ENCODE results near the gene CYP2B6.
"Not testable (repeated sequence)": the region's sequence is repeated elsewhere in the genome, so short reads cannot be mapped to it uniquely, and the experiment has no call there.

Gene CYP2B6

DNA sequence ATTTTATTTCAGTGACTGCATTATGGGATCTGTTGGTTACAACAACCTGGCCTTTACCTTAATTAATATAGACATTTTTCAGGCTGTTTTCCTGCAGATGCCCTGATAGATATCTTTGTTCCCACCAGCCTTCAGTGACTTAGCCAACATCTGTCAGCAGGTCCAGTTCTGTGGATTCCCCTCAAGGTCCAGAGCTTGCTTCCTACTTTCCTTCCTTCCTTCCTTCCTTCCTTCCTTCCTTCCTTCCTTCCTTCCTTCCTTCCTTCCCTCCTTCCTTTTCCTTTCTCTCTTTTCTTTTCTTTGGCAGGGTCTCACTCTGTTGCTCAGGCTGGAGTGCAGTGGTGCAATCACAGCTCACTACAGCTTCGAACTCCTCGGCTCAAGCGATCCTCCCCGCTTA lies 14.4 kb upstream of the CYP2B6 start:
- no peak for DNase-seq (ENCODE audit: low read depth)
- no peak overlapping the region for H3K4me3 ChIP-seq (ENCODE audit: low read depth, low read length)

DNA sequence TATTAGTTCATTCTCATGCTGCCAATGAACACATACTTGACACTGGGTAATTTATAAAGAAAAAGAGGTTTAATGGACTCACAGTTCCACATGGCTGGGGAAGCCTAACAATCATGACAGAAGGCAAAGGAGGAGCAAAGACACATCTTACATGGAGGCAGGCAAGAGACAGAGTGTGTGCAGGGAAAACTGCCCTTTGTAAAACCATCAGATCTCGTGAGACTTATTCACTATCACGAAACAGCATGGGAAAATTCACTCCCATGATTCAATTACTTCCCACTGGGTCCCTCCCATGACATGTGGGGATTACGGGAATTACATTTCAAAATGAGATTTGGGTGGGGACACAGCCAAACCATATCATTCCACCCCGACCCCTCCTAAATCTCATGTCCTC lies 11.3 kb upstream of the CYP2B6 start:
- not testable (repeated sequence) for H3K4me3 ChIP-seq (ENCODE audit: low read depth, low read length); DNase-seq (ENCODE audit: low read depth)

DNA sequence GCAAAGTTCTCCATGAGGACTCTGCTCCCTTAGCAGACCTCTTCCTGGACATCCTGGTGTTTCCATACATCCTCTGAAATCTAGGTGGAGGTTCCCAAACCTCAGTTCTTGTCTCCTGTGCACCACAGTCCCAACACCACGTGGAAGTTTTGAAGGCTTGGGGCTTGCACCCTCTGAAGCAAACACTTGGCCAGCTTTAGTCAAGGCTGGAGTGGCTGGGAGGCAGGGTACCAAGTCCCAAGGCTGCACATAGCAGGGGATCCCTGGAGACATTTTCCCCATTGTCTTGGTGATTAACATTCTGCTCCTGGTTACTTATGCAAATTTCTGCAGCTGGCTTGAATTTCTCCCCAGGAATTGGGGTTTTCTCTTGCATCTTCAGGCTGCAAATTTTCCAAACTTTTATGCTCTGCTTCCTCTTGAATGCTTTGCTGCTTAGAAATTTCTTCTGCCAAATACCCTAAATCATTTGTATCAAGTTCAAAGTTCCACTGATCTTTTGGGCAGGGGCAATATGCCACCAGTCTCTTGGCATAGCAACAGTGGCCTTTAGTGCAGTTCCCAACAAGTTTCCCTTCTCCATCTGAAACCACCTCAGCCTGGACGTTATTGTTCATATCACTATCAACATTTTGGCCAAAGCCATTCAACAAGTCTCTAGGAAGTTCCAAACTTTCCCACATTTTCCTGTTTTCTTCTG lies 10.2 kb upstream of the CYP2B6 start:
- not testable (repeated sequence) for H3K4me3 ChIP-seq (ENCODE audit: low read depth, low read length); DNase-seq (ENCODE audit: low read depth)

DNA sequence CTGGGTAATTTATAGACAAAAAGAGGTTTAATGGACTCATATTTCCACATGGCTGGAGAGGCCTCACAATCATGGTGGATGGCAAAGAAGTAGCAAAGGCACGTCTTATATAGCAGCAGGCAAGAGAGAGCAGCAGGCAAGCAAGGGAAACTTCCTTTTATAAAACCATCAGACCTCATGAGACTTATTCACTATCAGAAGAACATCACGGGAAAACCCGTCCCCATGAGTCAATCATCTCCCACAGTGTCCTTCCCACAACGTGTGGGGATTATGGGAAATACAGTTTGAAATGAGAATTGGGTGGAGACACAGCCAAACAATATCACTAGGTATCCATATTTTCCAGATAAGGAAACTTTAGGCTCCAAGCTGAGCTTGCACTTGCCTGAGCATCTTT lies 9.5 kb upstream of the CYP2B6 start:
- no peak overlapping the region for H3K4me3 ChIP-seq (ENCODE audit: low read depth, low read length)
- DNase-seq (ENCODE audit: low read depth), result no peak

DNA sequence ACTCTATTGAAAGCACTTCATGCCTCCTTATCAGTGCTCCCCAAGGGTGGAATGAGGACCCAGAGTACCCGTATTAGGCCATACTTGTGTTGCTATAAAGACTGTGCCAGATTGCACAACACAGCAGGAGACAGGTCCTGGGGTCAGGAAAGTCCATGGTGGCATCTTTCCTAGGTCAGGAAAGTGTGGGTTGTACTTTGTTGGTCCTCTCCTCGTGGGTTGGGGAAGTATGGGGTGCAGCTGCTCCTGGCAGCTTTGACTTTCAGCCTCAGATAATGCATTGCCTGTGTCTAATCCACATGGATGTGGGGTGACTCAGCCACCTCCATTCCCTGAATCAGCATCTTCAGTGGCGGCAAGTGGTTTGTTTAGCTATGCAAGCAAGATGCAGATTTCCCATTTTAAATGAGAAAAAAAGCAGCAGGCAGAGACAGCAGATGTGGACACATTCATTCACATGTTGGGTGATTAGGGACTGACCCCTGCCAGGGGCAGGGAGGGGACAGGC lies 8.4 kb upstream of the CYP2B6 start:
- no peak for DNase-seq (ENCODE audit: low read depth)
- no peak overlapping the region for H3K4me3 ChIP-seq (ENCODE audit: low read depth, low read length)

DNA sequence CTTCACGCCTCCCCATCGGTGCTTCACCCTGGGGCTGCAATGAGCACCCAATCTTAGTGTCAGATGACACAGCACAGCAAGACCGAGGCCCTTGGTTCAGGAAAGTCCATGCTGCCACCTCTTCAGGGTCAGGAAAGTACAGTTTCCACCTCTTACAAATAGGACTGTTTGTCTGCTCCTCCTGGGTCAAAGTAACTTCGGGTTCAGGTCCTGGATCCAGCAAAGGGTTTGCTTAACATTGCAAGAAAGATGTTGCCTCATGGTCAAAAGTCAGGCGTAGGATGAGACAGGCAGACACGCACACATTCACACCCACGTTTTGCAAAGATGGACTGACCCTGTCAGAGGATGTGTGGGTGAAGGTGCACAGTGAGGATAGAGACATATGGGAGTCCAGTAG lies 1.6 kb upstream of the CYP2B6 start:
- DNase-seq (ENCODE audit: low read depth), result no peak
- no peak overlapping the region for H3K4me3 ChIP-seq (ENCODE audit: low read depth, low read length)

DNA sequence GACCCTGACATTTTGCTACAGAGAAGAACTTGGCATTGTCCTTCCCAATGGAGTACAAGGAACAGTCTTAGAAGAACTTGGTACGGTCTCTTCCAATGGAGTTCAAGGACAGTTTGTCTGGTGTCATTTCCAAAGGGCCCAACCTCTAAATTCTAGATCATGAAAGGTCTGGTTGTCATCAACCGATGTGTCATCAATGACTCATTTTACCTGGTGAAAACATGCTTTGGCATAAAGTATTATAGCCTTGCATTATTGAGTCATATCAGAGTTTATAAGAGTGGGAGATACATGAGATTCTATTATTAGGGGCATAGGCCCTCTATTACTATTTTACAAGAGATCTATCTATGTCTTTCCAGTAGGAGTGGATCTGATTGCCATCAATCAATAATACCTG lies 4.3 kb downstream of the CYP2B6 start:
- no peak for DNase-seq (ENCODE audit: low read depth)

DNA sequence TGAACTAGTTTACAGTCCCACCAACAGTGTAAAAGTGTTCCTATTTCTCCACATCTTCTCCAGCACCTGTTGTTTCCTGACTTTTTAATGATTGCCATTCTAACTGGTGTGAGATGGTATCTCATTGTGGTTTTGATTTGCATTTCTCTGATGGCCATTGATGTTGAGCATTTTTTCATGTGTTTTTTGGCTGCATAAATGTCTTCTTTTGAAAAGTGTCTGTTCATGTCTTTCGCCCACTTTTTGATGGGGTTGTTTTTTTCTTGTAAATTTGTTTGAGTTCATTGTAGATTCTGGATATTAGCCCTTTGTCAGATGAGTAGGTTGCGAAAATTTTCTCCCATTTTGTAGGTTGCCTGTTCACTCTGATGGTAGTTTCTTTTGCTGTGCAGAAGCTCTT lies 7.9 kb downstream of the CYP2B6 start:
- H3K4me3 ChIP-seq (ENCODE audit: low read depth, low read length); DNase-seq (ENCODE audit: low read depth): not testable (repeated sequence)

More for the DNA sequence above, 4.3 kb downstream of the CYP2B6 start:
- no peak overlapping the region for H3K4me3 ChIP-seq (ENCODE audit: low read depth, low read length)

DNA sequence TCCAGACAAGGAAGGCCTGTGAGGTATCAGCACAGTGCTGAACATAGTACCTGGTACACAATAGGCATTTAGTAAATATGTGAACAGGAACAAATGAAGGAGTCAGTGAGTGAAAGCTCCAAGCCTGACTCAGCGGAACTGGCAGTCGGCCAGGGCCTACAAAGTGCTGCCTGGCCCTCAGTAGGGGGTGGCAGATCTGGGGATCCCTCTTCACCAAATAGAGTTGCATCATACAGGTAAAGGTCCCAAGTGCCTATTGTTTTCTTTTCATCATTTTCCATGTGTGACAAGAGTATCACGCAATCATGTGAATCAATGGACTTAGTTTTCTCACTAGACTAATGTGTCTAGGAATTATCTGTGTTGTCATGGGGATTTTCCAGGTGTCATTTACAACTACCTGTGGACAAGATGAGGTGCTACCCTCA lies 9.2 kb downstream of the CYP2B6 start:
- no peak for DNase-seq (ENCODE audit: low read depth)
- H3K4me3 ChIP-seq (ENCODE audit: low read depth, low read length), result no peak overlapping the region

DNA sequence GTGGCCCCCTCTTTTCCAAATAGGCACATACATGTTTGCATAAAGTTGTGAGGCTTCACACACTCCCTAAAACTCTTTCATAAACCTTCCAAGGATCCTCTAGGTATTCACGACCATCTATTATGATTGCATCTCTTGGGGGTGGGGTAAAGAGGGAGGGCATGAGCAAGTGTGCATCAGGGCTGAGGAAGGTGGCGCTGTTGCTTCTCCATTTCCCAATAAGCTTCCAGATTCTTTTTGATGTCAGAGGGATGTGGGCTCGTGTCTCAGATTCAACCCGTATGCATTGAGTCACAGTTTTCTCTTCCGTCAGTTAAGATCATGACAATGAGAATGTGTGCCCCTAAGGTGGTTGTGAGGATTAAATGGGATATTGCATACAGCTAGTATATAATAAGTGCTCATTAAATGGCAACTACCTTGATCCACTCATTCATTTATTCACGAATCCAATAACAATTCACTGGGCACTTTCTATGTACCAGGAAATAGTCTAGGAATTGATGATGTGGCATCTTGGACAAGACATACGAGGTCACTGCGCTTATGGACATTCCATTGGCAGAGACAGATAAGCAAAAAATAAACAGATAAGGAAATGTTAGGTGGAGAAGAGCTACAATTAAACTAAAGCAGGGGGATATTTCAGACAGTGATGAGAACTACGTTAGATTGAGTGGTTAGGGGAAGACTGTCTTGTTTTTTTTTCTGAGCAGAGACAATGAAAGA lies 10.3 kb downstream of the CYP2B6 start:
- DNase-seq (ENCODE audit: low read depth), result no peak
- H3K4me3 ChIP-seq (ENCODE audit: low read depth, low read length), result no peak overlapping the region

DNA sequence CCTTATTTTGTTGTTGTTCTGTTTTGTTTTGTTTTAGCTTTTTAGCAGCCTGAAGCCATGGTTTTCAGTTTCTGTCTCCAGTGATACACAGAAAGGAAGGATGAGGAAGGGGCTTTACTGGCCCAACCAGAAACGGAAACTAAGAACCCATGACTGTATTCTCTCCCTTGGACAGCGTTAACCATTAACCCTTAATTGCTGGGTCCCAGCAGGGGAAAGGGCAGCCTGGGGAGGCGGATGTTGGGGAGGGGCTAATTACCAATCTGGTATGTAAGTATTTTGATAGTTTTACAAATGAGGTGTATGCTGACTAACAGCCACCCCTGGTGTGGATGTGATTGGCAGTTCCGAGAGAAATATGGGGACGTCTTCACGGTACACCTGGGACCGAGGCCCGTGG lies 12.6 kb downstream of the CYP2B6 start:
- not testable (repeated sequence) for H3K4me3 ChIP-seq (ENCODE audit: low read depth, low read length); DNase-seq (ENCODE audit: low read depth)

DNA sequence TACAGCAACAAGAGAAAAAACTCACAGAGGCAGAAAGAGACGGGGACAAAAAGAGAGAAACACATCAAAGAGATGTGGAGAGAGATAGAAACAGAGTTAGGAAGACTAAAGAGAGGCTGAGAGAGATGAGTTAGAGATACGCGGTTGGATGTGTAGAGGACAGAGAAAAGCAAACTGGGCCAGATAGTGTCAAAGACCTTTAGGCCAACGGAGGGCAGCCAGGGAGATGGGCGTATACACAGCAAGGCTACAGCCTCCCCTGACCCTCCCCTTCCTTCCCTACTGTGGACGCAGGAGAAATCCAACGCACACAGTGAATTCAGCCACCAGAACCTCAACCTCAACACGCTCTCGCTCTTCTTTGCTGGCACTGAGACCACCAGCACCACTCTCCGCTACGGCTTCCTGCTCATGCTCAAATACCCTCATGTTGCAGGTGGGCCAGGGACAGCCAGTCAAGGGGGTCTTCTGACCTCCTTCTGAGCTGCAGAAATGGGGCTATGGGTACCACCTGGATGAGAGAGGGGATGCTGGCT lies 18.7 kb downstream of the CYP2B6 start:
- H3K4me3 ChIP-seq (ENCODE audit: low read depth, low read length), result no peak overlapping the region
- no peak for DNase-seq (ENCODE audit: low read depth)

DNA sequence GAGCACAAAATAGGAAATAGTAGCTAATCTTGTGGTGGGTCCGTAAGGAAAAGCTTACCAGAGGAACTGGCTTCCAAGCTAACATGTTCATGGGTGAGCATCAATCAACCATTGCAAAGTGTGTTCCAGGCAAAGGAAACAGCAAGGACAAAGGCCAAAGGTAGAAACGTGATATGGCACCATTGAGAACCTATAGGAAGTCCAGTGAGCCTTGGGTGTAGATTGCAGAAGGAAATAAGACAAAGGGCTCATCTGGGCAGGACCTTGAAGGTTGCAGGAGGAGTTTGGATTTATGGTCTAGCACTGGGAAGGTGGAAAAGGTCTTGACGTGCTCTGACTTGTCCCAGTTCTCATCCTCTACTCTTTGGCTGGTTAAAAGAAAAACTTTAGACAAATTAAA lies 22.3 kb downstream of the CYP2B6 start:
- DNase-seq (ENCODE audit: low read depth), result no peak
- no peak overlapping the region for H3K4me3 ChIP-seq (ENCODE audit: low read depth, low read length)

DNA sequence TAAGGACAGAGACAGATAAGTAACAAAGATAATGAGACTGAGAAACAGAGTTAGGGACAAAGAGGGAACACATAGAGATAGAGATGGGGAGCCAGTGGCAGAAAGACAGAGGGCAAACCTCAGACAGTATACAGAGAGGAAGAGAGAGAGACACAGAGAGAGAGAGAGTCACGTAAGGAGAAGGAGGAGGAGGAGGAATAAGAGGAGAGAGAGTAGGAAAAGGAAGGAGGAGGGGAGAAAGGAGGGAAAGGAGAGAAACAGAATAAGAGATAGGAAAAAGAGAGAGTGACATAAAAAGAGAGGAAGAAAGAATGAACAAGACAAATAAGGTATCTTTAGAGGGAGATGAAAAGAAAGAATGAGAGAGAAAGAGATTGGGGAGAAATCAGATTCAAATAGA lies 23.6 kb downstream of the CYP2B6 start:
- no peak for DNase-seq (ENCODE audit: low read depth)
- no peak overlapping the region for H3K4me3 ChIP-seq (ENCODE audit: low read depth, low read length)

DNA sequence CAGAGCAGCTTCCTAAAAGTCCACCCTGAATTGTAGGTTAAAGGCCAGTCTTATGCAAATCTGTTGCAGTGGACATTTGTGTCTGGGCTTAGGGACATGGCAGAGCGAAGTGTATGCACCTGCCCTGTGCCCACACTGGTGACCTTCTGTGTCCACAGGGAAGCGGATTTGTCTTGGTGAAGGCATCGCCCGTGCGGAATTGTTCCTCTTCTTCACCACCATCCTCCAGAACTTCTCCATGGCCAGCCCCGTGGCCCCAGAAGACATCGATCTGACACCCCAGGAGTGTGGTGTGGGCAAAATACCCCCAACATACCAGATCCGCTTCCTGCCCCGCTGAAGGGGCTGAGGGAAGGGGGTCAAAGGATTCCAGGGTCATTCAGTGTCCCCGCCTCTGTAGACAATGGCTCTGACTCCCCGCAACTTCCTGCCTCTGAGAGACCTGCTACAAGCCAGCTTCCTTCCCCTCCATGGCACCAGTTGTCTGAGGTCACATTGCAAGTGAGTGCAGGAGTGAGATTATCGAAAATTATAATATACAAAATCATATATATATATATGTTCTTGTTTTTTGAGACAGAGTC lies 25.5 kb downstream of the CYP2B6 start:
- DNase-seq (ENCODE audit: low read depth), result no peak
- H3K4me3 ChIP-seq (ENCODE audit: low read depth, low read length), result no peak overlapping the region

DNA sequence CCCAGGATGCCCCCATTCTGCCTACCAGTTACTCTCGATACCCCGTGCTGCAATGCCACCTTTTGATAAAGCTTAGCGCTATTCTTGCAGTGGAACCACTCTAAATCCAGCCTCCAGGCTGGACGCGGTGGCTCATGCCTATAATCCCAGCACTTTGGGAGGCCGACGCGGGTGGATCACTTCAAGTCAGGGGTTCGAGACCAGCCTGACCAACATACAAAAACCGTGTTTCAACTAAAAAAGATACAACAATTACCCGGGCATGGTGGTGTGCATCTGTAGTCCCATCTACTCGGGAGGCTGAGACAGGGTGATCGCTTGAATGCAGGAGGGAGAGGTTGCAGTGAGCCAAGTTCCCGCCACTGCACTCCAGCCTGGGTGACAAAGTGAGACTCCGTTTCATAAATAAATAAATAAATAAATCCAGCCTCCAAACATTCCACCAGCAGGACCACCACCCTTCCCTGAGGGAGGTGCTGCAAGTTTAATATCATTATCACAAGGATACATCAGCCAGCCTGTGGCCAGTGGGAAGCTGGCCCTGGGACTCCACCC lies 27.7 kb downstream of the CYP2B6 start:
- no peak for DNase-seq (ENCODE audit: low read depth)
- H3K4me3 ChIP-seq (ENCODE audit: low read depth, low read length), result no peak overlapping the region

DNA sequence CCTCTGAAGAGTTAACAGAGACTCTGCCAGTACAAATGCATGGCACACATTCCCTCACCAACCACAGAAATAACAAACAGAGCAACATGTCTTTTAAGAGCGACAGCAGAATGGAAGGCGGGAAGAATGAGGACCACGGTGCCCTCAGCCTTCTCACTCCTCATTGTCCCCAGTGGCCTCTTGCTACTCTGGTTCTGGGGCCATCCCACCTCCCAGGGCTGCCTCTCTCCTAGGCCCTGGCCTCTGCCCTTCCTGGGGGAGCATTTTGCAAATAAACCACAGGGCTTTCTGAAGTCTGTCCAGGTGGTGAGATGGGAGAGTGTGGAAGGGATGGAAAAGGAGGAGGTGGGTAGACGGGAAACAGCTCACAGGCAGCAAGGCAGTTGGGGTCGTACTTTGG lies 28.3 kb downstream of the CYP2B6 start:
- H3K4me3 ChIP-seq (ENCODE audit: low read depth, low read length), result no peak overlapping the region
- no peak for DNase-seq (ENCODE audit: low read depth)

DNA sequence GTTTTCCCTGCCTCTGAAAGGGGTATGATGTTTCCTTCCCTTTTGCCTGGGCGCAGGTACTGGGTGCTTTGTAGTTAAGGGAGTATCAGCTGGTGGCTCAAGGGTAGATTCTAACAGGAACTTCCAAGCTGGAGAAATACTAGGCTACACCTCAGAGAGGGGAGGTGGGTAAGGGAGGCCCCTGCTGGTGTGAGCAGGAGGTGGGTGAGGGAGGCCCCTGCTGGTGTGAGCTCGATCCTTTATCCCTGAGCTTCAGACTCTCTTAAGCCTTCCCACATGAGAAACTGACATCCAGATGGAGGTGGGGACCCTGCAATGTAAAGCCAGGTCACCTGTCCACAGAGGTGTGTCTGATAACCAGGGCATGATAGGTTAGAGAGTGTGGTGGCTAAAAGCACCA lies 32.1 kb downstream of the CYP2B6 start:
- no peak overlapping the region for H3K4me3 ChIP-seq (ENCODE audit: low read depth, low read length)
- DNase-seq (ENCODE audit: low read depth), result no peak

DNA sequence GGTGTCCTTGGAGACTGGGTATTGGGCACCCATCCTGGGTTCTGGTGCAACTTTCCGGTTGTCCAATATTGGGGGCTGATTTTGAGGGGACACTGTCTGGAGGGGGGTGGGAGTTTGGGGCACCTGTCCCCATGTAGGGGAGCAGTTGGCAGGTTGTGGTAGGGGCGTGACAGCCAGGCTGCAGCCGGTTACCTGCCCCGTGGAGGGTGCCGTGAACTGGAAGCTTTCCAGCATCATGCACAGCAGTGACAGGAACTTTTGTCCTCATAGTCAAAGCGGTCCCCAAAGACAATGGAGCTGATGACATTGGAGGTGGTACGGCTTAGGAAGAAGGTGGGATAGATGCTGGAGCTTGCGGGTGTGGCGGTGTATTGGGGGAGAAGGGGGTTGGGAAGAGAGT lies 34.3 kb downstream of the CYP2B6 start:
- DNase-seq (ENCODE audit: low read depth), result no peak
- H3K4me3 ChIP-seq (ENCODE audit: low read depth, low read length), result no peak overlapping the region

DNA sequence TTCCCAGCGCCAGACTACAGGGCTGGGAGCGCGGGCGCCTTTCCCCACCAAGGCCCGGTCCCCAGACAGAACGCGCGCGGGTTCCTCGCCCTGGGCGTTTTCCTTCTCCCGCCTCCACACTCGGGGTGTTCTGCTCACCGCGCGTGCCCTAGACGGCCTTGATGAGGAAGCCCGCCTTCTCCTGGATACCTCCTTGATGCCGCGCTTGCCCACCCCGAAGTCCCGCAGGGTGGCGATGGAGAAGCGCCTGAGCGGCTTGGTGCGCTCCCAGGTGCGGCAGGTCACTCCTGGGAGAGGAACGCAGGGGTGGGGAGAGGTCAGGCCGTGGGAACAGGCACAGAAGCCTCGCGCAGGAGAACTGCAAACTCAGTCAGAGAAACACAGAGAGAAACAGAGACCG lies 34.8 kb downstream of the CYP2B6 start:
- no peak overlapping the region for H3K4me3 ChIP-seq (ENCODE audit: low read depth, low read length)
- DNase-seq (ENCODE audit: low read depth), result no peak
